Stimulated activated CD4-positive, alpha-beta T cell treated with anti-CD3 and anti-CD28 coated beads, Interleukin-1b, Interleukin-23, amount 100 ng/mL, for 24 hours (primary cell): ENCODE data around the gene SMYD3.

Experiments used
- DNase-seq, 4 experiments: peaks; one replicate each; pipeline ENCODE4 v3.0.0-alpha.2; 2020; ENCODE audit warnings: low read depth in 4 of 4, low spot score in 1 of 4

SMYD3 gene

DNA sequence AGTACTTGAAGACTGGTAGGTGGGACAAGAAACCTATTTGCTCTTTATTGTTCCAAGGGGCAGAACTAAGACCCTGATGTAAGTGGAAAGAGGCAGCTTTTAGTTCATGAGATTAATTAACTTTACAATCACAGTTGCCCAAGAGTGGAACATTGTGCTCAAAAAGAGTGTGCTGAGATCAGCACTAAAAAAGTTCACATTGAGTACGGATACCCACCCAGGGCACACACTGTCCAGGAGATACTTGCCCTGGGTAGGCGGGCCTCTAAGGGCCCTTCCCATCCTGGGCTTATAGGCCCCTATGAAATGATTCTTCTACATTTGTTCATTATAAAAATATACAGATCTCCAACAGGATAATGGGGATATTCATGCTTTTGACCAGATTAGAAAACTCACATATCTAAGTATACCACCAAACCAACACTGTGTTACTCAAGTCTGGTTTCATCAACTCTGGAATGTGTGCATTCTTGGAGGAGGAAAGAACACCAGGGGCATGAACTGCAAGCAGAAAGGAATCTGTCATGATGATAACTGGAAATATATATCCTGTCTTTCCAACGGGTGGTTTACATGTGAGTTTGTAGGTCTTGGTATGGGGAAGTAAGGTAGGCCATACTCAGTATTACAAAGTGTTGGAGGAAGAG lies 626.2 kb downstream of the SMYD3 start:
- DNase-seq = no peak

DNA sequence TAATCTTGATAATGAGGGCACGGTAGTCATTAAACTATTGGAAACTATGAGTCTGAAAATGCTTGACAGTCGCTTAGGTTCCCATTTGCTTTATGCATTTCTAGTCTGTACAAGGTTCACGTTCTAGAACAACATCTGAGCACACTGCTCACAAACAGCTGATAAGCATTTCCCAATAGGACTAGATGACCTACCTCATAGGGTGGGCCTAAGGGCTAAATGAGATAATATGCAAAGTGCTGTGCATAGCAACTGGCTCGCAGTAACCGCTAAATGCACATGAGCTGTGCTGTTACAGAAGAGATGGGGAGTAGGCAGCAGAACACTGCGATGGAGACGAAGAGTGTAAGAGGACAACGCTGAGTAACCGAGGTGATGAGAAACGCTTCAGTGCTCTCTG lies 628.0 kb downstream of the SMYD3 start:
- no peak for DNase-seq

DNA sequence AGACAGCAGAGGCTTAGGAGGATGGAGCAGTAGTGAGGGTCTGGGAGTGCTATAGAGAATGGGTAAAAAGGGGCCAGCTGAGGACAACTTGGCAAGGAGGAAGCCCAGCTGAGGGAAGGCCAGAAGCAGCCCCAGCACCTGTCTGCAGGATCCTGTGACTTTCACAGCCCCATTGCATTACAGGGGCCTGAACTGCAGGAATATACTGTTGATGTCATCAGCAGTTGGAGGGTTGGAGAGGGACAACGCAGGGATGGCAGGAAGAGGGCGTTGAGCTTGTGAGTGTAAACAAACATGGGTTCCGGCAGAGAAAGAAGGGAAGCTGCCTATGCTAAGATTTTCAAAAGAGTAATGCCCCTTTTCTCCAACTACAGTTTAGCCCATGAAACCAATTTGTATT lies 628.5 kb downstream of the SMYD3 start:
- no peak for DNase-seq

DNA sequence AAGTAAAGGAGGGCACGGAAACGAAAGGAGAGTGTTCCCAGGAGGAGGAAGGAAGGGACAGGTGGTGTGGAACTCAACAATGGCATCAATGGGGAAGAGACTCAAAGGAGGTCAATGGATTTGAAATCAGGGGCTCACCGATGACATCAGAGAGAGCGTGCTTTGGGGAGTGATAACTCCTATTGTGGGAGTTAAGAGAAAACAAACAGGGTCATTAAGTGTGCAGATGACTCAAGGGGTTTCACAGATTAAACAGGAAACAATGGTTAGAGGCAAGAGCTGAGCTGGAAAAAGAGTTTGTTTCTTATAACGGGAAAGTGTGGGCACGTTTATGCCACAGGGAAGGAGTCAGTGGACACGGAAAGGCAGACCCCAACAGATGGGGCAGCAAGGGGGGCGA lies 629.1 kb downstream of the SMYD3 start:
- no peak for DNase-seq

DNA sequence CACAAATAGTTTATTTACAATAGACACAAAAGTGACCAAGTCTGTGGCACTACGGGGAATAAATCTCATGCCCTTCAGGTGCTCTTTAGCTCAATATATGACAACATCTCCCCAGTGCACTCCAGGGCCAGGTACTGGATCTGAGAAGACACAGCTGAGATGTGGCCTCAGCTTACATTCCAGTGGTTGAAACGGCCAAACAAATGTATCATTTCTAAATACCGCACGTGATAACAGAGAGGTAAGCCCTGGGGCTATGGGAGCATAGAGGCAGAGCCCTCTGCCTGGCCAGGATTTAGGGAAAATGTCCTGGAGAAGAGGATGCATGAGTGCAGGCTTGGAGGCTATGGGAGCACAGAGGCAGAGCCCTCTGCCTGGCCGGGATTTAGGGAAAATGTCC lies 630.5 kb downstream of the SMYD3 start:
- DNase-seq = no peak

DNA sequence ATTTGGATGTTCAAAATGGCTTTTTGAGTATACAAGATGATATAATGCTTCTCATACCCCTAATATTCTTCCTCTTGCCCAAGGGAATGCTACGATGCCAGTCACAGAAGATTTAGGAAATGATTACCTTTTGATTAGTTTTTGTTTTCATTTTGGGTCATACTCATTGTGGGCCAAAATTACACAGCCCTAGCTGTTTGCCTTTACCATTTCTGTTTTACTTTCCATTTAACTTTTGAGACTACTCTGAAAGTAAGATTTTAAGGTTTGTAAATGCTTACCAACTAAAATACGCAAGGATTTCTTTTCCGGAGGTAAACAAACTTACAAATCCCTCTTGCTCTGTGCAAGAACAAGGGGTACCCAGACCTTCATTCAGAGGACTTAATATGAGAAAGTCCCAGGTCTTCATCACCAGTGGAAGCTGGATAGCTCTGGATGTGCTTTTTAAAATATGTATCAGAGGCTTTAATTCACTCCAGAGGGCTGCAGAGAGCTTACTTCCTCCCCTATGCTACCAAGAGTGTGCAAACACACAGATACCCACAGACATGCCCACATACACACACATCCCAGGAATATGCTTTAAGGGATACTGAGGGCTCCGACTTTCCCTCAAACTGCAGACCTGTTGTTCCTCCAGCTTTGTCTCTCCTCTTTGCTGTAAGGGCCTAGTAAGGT lies 631.4 kb downstream of the SMYD3 start:
- no peak for DNase-seq

DNA sequence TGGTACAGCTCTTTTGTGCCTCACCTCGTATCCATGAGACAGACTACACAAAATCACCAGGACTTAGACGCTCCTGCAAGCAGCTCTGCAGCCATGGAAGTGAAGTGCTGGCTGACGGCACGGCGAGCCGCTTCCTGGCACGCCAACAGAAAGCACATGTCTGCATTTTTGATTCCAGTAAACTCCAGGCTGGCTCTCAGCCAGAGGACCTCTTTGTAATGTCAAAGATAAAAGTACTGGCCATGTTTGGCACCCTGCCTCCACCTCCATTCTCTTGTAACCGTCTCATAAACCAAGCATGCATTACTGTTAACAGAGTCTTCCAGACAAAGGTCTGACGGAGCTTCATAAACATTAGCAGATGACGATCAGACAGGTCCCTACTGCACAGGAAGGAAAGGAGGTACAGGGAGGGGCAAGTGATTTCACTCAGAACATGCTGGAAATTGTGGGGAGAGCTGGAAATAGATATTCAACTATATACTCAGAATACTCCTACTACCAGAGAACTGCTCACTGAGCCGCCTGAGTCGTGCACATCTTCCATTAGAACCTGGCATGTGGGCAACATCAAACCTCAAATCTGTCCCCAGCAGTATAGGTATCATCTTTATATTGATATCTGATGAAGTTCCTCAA lies 632.0 kb downstream of the SMYD3 start:
- DNase-seq = no peak

DNA sequence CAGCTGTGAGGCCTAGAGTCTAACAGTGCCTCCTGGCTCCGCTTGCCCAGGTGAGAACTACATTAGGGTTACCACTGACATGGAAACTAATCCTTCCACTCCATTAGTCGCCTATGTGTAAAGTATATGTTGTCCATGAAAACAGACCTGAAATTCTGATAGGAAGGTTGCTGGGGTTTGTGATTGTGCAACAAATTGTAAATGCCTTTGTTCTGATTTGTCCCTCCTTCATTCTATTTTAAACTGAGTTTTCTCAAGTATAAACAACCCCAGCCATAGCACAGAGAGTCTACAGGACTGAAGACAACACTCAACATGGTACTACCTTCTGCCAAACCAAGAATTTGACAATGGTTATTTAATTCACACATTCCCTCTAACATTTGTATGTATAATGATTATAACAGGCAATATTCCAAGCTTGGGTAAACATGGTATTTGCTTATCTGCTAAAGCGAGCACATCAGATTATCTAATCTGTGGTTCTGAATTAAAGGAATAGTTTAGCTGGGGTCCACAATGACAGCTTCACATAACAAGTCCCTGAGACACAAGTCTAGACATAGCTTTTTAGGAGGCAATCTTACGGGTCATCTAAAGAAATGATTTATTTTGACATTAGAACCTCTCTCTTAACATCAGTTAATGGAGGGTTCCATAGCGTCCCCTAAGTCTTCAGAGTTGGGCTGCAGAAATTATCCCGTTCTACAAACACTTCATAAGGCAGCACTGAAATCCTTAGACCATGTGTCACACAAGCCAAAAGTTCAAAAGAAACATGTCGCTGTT lies 633.0 kb downstream of the SMYD3 start:
- DNase-seq = no peak

DNA sequence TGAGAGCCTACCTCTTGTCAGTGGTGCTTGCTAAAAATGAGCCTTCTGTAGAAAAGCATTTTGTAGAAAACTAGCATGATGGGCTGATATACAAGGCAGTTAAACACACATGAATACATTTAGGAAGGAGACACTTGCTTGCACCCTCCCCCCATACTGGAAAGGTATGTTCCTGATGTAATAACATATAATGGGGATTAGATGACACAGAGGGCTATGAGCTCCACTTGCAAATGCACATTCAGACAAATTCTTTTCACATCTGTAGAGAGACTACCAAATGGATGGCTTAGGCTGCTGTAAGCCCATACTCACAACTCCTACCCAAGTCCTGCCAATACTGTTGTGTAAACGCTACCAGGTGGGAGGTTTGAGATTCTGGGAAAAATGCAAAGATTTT lies 634.0 kb downstream of the SMYD3 start:
- DNase-seq = no peak

DNA sequence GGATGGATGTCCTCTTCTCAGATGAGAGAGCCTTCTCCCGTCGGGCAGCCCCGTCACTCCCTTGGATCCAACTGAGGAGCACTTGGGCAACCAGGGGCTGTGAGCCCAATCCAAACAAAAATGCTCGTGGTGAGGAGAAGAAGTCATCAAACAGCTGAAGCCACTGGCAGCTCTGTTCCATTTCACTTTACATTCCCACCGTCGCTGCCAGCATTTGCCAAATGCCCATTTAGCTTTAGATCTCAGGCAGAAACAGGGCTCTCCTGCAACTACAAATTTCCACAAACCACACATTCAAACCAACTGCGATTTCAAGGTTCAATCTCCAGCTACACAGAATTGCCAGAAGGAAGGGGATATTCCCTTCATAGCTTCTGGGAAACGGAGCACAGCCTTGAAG lies 634.6 kb downstream of the SMYD3 start:
- DNase-seq = no peak

DNA sequence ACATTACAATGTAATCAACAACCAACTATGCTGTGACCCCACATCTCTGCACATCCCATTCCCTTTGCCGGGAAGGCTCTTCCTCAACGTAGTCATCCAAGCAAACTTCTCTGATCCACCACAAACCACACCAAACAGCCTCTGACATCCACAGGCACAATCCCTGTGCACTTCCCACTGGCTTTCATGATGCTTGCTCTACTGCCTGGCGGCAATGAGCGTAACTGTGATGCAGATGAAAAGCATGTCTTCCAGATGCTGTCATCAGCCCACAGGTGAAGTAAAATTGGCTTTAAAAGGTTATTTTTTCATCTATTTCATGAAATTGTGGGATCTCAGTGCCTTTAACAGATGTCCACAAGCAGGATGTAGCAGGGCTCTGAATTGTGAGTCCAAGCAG lies 635.2 kb downstream of the SMYD3 start:
- no peak for DNase-seq

DNA sequence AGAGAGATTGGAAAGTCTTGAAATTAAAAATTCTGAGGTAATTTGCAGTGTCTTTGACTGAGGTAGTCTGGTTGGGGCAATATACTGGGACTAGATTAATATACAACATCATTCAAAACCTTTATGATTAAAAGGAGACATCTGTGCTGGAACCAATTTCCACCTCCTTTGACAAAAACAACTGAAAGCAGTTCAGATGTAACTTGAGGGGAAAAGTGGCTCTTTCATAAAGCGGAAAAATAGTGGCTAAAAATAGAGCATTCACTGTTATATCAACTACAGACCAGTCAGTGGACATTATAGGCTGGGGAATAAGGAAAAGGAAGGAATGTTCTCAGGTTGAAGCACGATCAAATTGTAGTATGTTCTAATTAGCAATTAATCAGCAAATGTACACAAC lies 635.9 kb downstream of the SMYD3 start:
- no peak for DNase-seq

DNA sequence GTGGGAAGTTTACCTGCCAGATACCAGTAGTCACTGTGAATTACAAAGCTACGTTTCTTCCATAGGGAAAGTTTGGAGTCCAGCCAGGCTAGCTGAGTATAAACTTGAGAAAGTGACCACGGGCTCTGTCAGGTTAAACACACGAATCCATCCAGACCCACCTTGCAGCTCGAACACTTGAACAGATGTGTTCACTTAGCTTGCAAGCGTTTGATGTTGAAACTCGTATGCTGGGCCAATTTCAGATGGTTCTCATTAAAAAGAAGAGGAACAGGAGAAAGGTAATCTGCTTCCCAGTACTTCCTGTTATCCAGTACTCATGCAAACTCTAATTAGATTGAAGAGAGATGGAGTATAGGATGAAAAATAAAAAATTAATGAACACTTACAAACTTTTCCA lies 636.4 kb downstream of the SMYD3 start:
- no peak for DNase-seq

DNA sequence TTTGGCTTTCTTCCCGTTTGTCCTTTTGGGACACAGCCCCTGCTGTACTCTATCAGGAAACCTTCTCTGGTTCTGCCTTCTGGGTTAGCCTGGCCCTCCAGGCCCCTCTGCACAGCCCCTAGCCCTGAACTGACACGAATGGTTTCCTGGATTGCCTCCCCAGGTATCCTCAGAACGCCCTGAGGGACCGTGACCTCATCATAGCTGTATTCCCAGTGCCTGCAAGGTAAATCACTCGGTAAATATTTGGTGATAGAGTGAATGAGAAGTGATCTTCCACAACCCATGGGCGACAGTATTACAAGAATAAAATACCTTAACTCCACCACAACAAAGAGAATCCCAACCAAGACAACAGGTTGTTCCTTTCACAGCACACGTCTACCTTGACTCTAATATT lies 637.2 kb downstream of the SMYD3 start:
- no peak for DNase-seq

DNA sequence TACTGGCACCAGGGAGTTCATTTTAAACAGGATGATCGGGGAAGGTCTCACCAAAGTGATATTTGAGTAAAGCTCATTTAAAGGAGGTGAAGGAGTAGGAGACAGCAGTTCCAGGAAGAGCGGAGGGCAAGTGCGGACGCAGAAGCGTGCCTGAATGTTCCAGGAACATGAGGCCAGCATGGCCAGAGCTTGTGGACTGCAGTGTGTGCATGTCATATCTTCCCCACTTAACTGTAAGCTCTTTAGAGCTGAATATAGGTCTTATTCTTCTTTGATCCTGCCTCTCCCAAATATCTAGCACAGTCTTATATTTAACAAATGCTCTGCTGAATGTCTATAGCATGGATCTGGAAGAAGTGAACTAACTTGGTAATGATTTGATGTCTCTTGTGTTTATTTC lies 639.3 kb downstream of the SMYD3 start:
- no peak for DNase-seq

DNA sequence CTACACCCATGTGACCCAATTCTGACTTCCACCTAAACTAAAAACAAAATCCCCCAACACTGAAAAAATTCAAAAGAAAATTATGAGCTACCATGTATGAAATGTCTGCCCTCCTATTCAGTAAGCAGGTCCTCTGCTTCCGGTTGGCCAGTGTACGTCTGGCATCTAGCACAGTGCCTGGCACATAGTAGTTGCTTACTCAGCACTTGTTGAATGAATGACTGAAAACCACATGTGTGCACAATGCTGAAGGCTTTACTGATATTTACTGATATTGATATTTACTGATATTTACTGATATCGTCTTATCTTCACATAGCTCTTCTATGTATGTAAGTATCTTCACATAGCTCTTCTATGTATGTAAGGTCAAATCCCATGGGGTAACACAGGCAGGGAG lies 642.2 kb downstream of the SMYD3 start:
- no peak for DNase-seq

DNA sequence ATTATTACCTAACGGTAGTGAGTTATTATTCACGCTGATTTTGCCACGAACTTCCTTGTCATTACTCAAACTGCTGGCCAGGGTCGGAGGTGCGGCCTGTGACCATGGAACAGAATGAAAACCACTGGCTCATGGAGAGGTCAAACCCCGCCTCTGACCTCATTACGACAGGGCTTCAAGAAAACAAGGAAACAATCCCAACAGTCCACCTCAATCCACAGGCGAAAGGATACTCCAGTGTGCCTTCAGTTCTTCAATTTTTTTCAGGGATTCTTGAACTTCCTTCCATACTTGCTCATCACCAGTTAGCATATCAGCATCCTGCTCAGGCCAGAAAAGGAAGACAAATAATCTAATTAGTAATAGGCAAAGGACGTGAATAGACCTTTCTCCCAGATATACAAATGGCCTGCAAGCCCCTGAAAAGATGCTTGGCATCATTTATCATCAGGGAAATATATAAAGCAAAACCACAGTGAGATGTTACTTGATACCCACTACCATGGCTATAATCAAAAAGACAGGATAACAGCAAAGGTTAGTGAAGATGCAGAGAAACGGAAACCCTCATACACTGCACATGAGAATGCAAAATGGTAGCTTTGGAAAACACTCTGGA lies 643.4 kb downstream of the SMYD3 start:
- DNase-seq = no peak

DNA sequence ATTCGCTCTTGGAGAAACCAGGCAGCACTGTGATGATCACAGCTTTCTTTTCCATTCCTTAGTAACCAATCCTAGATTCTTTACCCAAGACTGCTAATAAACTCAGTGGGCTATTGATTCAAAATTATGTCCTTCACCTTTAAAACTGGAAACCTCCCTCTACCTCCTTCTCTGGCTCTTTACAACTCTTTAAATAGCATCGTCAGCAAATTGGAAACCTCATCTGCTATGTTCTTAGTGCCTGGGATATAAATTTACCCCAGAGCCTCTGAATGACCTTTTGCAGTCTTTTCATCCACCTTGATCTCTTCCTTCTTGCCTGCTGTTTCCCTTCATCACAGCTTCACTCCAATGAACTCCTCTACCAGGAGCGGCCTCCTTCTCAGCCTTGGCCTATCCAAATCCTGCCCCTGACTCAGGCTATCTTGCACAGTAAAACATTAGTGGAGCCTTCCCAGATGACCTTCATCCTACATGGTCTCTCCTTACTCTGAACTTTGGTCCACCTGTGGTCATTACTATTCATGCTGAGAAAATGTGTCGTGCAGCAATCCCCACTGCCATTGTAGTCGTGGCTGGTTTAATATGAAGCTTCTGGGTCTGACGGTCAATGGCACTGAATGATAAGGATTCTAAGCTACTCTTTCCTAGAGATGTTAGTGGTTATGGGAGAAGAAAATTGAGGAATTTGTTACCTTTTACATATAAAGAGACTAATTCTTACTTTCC lies 644.1 kb downstream of the SMYD3 start:
- no peak for DNase-seq

DNA sequence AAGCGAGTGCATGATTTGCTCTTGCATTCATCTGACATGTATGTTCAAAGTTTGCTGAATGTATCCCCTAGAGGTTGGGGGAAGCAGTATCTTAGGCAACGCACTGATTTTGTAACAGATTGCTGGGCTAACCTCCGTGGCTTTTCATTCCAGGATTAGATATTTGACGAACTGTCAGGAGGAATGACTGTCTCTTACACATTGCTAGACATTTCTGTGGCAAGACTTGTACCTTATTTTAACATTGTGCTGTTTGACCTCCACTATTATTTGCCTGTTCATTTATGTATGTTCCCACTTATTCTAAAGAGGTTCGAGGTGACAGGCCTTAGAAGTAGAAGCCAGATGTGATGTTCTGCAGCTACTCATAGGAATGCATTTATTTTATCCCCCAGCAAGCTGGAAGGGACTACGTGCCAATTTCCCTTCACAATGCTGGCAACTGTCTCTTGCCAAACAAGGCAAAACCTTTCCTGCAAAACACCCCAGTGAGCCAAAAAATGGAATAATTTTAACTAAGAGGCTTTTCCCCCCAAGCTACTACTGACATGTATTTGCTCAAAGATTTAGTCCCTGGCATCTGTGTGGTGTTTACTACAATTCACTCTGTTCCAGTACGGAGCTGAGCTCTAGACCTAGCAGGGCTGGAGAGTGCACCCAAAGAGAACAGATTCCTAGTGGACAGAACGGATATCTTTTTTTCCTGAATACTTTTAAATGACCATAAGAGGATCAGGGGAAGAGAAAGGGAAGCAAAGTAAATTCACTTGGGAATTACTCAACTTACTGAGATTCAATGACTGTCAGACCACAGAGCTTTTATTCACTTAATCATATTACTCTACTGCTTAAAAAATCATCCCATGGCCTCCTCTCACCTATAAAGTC lies 646.2 kb downstream of the SMYD3 start:
- DNase-seq = no peak
